HCEC 1CT (cell line): ENCODE measurements around the gene EWSR1.
"Not testable (repeated sequence)": the region's sequence is repeated elsewhere in the genome, so short reads cannot be mapped to it uniquely, and the experiment has no call there.

ENCODE experiments used
- DNase-seq: peaks from one replicate; pipeline ENCODE4 v3.0.0-alpha.2; 2017

Gene EWSR1

GRCh38 chr22:29341056-29341848 is 73.2 kb downstream of the EWSR1 start:
- DNase-seq, result no peak

DNA sequence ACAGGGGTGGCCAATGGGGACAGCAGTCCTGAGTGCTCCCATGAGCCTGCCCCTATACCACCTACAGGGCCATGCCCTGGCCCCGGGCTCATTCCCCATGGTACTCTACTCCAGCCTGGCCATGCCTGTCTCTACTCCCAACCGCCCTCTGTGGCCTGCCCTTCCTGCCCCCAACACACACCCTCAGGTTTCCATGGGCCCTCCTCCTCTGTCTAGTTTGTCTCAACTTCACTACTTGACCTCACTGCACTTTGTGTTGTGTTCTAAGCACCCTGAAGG is 73.7 kb downstream of the EWSR1 start:
- DNase-seq, result no peak

DNA sequence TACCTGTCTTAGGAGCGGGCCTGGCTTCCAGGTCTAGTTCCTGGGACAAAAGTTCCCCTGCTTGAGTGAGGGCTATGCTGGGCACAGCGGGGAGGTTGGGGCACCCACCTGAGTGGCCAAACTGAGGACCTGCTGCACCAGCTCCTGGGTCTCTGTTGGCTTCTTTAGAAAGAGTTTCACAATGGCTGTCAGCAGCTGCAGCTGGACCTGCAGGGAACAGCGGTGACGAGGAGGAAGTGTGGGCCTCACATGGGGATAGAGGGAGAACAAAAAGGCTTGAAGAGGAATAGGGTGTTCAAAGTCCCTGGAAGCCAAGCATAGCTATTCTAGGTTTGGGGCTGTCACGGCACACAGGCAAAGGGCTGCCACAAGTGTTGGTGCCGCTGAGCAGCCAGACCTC is 74.1 kb downstream of the EWSR1 start:
- DNase-seq, result no peak

GRCh38 chr22:29342577-29343312 is 74.7 kb downstream of the EWSR1 start:
- DNase-seq, result no peak

DNA sequence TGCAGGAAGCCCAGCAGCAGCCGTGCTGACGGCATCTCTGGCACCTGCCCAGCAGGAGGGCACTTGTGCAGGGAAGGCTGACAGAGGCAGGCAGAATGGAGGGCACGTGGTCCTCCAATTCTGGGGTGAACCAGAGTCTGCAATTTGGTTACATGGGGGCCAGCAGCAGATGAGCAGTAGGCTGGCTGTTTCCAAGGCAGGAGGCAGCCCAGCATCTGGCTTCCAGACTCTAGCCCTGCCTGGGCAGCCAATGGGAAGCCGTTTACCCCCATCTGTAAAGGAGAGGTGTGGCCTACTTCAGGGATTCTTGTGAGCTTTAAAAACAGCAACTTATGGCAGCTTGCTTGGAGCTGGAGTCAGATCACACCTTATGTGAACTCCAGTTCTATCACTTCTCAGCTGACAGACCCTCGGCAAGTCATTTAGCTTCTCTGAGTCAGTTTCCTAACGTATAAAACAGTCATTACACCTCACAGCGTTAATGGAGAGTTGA is 75.3 kb downstream of the EWSR1 start:
- no peak for DNase-seq

DNA sequence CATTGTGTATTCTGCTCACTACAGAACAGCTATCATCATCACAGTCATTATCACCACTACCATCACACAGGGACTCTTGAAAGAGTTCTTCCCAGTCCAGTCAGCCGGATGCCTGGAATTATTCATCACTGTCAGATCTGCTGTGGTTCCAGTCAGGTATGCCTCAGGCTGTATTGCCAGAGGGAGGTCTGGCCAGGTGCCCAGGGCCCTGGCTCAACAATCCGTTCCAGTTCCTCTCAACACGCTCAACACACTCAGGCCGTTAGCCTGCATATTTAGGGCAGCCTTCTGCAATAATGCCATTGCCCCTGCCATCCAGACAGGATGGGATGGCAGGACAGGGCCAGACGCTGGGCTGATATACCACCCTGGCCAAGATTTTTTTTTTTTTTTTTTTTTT is 76.1 kb downstream of the EWSR1 start:
- no peak for DNase-seq

DNA sequence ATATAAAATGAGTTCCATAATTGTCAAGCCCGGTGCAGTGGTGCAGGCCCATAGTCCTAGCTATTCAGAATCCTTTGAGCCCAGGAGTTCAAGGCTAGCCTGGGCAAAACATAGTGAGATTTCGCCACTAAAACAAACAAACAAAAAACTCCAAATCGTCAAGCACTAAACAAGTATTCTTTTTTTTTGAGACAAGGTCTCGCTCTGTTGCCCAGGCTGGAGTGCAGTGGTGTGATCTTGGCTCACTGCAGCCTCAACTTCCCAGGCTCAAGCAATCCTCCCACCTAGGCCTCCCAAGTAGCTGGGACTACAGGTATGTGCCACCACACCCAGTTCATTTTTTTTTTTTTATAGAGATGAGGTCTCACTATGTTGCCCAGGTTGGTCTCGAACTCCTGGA is 76.8 kb downstream of the EWSR1 start:
- not testable (repeated sequence) for DNase-seq

DNA sequence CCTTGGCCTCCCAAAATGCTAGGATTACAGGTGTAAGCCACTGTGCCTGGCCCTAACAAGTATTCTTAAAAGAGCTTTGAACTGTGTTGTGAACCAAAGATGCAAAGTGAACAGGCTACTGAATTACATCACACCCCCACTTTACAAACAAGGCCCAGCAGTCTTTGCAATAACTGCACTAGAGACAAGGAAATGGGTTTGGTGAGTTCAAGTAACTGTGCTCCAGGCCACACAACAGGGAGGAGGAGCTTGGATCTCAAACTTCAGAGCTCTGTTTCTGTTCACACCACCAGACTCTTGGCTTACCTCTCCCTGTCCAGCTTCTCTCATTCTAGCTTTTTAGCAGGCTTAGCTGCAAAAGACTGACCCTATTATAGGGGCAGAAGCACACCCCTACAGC is 77.9 kb downstream of the EWSR1 start:
- no peak for DNase-seq

GRCh38 chr22:29346659-29347058 is 78.6 kb downstream of the EWSR1 start:
- no peak for DNase-seq

DNA sequence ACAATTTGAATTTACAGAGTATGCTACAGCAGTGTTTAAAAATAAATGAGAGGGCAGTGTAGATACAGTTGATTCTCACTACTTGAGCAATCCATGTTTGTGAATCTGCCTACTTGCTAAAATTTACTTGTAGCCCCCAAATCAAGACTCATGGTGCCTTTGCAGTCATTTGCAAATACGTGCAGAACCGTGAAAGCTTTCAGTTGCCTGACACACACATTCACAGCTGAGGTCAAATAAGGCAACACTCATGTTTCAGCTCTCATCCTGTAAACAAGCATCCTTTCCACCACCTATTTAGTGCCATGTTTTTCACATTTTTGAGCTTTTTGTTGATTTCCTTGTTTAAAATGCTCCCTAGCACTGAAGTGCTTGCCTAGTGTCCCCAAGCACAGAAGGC is 80.0 kb downstream of the EWSR1 start:
- no peak for DNase-seq

DNA sequence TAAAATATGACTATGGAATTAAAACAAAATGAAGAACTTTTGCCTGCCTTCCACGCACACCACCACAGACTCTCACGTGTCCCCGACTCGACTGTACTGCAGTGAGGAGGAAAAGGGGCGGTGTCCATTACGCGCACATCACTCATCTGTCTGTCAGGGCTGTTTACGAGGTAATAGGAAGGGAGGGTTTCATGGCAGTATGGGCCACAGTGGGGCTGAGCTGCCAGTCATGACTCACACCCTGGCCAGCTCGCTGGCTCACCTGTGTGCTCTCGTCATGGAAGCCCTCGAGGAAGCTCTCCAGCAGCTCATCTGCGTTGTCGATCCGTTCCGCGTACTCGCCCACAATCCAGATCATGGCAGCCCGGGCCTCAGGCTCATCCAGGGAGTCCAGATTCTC is 80.9 kb downstream of the EWSR1 start:
- no peak for DNase-seq
